GM21786 (cell line): ENCODE data around the gene BCL11A.

Experiments
- ATAC-seq: cut with Tn5 transposase; IDR thresholded peaks from one replicate; pipeline ENCODE4 v1.9.1; 2021; ENCODE audit not compliant: unreplicated experiment

BCL11A gene

GRCh38 chr2:60509066-60509465, 44.4 kb downstream of the BCL11A start:
- no peak for ATAC-seq

- no peak for ATAC-seq
These were observed 45.0 kb downstream of the BCL11A start for GRCh38 chr2:60508339-60508917.

DNA sequence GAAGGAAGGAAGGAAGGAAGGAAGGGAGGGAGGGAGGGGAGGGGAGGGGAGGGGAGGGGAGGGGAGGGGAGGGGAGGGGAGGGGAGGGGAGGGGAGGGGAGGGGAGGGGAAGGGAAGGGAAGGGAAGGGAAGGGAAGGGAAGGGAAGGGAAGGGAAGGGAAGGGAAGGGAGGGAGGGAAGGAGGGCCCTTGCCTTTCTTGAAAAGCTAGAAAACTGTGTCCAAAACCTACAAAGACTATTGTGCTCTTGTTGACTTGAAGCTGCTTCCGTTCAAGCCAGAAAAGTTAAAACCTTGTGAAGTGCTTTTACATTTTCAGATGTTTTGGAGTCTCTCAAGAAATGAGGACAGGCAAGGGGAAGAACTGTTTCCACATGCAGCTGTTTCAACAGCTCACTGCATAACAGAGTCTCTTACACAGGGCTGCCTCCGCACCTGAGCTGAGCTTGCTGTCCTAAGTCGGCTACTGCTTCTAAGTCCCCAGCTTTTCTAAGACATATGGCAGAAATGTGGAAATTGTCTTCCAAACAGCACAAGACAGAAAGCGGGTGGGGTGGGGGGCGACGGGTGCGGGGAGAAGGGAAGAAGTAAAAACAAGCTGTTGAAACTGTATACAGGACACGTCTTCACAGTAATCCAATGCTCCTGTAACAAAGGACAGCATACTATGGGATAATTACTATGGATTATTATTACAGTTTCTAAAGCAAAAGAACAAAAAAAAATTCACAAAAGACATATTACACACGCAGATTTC, 46.1 kb downstream of the BCL11A start:
- no peak for ATAC-seq

- peak; percentile 51 for ATAC-seq
These were observed 47.6 kb downstream of the BCL11A start for GRCh38 chr2:60505880-60506260.

GRCh38 chr2:60505240-60505879, 48.1 kb downstream of the BCL11A start:
- ATAC-seq, result no peak

DNA sequence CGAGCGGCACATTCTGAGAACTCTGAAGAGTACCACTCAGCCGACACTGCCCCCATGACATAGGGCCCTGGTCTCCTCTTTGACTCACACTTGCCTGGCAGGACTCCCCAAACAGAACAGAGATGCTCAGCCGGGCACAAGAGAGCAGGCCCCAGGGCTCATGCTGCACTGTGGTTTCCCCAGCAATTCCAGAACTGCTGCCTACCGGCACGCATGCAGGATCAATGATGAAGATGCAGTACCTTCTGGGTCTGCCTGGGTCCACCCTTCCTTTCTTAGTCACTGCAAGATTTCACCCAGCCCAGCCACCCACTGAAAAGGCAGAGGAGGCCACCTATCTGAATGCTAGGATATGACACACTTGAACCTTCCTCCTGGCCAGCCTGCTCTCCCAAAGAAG, 49.4 kb downstream of the BCL11A start:
- ATAC-seq, result no peak

GRCh38 chr2:60502144-60502543, 51.3 kb downstream of the BCL11A start:
- no peak for ATAC-seq

GRCh38 chr2:60500861-60501260, 52.6 kb downstream of the BCL11A start:
- no peak for ATAC-seq

- ATAC-seq, result peak; percentile 41
These were observed 53.7 kb downstream of the BCL11A start for GRCh38 chr2:60499651-60500265.

GRCh38 chr2:60498816-60499429, 54.5 kb downstream of the BCL11A start:
- no peak for ATAC-seq

- ATAC-seq, result no peak
These were observed 55.2 kb downstream of the BCL11A start for GRCh38 chr2:60498127-60498815.

GRCh38 chr2:60497500-60497899, 56.0 kb downstream of the BCL11A start:
- no peak for ATAC-seq

- no peak for ATAC-seq
These were observed 56.5 kb downstream of the BCL11A start for GRCh38 chr2:60496956-60497355.

DNA sequence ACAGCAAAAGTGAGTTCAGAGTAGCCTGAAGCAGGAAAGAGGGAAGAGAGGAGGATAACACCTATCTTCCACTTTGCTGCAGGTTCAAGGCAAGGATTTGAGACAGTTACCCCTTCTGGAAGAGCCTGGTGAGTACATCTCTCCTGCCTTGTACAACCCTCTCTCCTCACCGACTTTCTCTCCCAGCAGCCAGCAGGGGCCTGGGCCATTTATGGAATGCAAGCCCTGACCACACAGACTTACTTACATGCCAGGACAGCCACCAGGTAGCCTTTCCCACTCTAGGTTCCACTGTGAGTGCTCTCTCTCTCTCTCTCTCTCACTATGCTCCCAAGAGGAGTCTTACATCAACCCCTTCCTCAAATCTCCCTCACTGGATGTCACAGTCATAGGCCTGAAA, 57.0 kb downstream of the BCL11A start:
- no peak for ATAC-seq

DNA sequence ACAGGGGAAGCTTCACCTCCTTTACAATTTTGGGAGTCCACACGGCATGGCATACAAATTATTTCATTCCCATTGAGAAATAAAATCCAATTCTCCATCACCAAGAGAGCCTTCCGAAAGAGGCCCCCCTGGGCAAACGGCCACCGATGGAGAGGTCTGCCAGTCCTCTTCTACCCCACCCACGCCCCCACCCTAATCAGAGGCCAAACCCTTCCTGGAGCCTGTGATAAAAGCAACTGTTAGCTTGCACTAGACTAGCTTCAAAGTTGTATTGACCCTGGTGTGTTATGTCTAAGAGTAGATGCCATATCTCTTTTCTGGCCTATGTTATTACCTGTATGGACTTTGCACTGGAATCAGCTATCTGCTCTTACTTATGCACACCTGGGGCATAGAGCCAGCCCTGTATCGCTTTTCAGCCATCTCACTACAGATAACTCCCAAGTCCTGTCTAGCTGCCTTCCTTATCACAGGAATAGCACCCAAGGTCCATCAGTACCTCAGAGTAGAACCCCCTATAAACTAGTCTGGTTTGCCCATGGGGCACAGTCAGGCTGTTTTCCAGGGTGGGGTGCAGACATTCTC, 58.3 kb downstream of the BCL11A start:
- ATAC-seq, result no peak

DNA sequence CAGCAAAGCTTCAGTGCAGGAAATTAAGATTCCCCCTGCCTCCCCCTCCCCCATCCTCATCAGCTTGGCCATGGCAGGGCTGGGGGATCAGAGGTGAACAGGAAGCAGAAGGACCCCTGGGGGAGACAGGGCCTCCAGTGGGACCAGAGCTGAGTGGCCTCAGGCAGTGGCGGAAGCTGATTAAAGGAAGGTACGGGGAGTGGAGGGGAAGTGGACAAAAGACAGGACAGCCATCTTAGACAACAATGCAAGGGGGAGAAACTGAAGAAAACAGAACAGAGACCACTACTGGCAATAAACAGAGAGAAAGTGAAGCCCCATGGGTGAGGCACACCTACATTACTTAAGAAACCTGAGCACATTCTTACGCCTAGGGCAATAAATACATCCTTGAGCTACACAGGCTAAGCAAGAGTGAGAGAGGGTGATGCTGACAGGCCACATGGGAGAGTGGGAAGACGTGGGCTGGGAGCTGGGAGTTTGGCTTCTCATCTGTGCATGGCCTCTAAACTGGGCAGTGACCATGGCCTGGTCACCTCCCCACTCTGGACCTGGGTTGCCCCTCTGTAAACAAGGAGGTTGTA, 59.6 kb downstream of the BCL11A start:
- ATAC-seq, result no peak

DNA sequence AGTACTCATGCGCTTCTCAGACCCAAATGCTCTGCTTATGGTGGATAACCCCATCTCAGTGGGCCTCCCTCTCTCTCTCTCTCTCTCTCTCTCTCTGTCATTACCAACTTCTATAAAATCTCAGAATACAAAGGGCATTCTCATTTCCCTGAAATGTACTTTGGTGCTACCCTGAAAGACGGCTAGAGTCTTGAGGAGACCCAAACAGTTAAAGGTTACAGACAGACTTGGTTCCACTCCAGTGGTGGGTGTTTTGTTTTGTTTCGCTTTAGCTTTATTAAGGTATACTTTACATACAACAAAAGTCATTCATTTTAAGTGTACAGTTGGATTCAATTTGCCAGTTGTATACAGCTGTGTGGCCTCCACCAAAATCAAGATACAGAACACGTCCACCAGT, 60.9 kb downstream of the BCL11A start:
- ATAC-seq, result no peak

DNA sequence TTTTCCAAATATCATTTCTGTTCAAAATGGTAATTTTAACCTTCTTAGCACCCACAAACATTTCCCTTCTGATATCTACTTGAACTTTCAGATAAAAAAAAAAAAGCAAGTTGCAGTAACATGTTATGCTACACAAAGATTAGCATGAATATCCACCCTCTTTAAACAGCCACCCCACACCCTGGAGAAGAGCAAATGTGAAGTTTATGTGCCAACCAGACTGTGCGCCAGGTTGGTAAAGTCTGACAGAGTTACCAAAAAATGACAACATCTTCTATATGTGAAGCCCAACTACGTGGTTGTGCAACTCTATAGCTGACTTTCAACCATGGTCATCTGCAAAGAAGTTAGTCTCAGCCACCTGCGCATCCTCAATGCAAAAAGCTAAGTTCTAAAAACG, 62.6 kb downstream of the BCL11A start:
- no peak for ATAC-seq

DNA sequence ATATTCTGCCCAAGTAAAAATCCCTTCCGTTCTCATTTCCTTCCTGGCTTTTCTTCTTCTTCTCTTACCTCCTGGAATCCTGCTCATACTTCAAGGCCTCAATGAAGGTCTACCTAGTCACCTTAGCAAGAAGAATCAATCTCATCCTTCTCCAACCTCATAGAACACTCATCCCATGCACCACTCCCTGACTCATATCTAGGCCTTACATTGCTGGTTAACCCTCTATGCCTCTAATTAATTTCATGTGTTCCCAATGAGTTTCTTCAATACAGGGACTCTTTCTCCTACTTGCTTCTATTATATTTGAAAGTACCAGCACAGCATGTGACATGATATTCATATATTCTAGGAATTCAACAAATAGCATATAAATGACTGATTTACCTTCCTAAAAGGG, 63.0 kb downstream of the BCL11A start:
- no peak for ATAC-seq

GRCh38 chr2:60489289-60489688, 64.2 kb downstream of the BCL11A start:
- ATAC-seq, result no peak
